ENCODE results near the gene SLC12A1. TPM values are rescaled to one million over a fixed set of nuclear protein-coding genes. Genes with fewer than 3 reads are reported as not detected.

SLC12A1 gene
- total RNA-seq, 1 donor from 2014 or later, result not detected

GRCh38 chr15:48352474-48353072, 146.5 kb downstream of the SLC12A1 start:
- intact Hi-C loops (cut with DNase I), result loop anchor here (10.0 kb wide), 1 partner anchor 292 kb away; the partner anchor contains the start of gene FBN1
- TF ChIP-seq CTCF (IDR thresholded peaks at IDR 0.05), result peak; percentile 41 to 81 (median 73)
- Histone ChIP-seq H3K4me3 (no peak overlapping the region), H3K27me3 (no peaks in the 10 kb centered on the region), H3K4me1 (peaks cover 0 to 11% of the 10 kb centered on the region in 2 donors), H3K27ac (no peak overlapping the region), H3K36me3 (no peaks in the 10 kb centered on the region), H3K9me3 (no peaks in the 10 kb centered on the region)
- DNase-seq (ENCODE audit: low spot score in 2 of 2), result peak in 1 of 2 donors; percentile 79

Other genes with a start within 250 kb of the SLC12A1 start
- gene SLC24A5, start 85.3 kb upstream of the SLC12A1 start, total RNA-seq, result not detected
- gene MYEF2, start 28.0 kb upstream of the SLC12A1 start, total RNA-seq, result 13.6 TPM
- gene CTXN2, start 14.6 kb upstream of the SLC12A1 start, total RNA-seq, result not detected
- gene DUT, start 125.1 kb downstream of the SLC12A1 start, total RNA-seq, result 150 TPM